Stimulated activated CD4-positive, alpha-beta T cell treated with anti-CD3 and anti-CD28 coated beads, Interleukin-12 subunit alpha, Interleukin-12 subunit beta, amount 100 ng/mL, for 4 hours (primary cell): ENCODE measurements around the gene NFATC3.

ENCODE experiments used
- DNase-seq: peaks from one replicate; pipeline ENCODE4 v3.0.0-alpha.2; 2020

The NFATC3 gene

DNA sequence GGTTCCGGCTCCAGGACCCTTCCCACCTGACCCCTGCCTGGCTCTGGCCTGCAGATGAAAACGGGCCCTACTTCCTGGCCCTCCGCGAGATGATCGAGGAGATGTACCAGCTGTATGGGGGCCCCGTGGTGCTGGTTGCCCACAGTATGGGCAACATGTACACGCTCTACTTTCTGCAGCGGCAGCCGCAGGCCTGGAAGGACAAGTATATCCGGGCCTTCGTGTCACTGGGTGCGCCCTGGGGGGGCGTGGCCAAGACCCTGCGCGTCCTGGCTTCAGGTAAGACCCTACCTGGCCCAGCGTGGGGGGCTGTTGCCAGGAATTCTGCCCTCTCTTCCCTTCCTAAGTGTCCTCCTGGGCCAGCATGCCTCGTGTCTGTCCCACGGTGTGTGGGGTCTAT, 170.5 kb downstream of the NFATC3 start:
- no peak for DNase-seq

- no peak for DNase-seq
These were observed 172.2 kb downstream of the NFATC3 start for GRCh38 chr16:68257251-68257905.

GRCh38 chr16:68257906-68258800, 173.0 kb downstream of the NFATC3 start:
- DNase-seq = no peak

DNA sequence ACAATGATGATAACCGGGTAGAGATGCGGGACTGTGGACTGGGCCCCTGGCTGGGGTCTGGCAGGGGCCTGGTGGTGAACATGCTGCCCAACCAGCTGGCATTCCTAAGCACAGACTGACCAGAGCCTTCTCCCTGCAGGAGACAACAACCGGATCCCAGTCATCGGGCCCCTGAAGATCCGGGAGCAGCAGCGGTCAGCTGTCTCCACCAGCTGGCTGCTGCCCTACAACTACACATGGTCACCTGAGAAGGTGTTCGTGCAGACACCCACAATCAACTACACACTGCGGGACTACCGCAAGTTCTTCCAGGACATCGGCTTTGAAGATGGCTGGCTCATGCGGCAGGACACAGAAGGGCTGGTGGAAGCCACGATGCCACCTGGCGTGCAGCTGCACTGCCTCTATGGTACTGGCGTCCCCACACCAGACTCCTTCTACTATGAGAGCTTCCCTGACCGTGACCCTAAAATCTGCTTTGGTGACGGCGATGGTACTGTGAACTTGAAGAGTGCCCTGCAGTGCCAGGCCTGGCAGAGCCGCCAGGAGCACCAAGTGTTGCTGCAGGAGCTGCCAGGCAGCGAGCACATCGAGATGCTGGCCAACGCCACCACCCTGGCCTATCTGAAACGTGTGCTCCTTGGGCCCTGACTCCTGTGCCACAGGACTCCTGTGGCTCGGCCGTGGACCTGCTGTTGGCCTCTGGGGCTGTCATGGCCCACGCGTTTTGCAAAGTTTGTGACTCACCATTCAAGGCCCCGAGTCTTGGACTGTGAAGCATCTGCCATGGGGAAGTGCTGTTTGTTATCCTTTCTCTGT, 174.0 kb downstream of the NFATC3 start:
- DNase-seq = no peak

DNA sequence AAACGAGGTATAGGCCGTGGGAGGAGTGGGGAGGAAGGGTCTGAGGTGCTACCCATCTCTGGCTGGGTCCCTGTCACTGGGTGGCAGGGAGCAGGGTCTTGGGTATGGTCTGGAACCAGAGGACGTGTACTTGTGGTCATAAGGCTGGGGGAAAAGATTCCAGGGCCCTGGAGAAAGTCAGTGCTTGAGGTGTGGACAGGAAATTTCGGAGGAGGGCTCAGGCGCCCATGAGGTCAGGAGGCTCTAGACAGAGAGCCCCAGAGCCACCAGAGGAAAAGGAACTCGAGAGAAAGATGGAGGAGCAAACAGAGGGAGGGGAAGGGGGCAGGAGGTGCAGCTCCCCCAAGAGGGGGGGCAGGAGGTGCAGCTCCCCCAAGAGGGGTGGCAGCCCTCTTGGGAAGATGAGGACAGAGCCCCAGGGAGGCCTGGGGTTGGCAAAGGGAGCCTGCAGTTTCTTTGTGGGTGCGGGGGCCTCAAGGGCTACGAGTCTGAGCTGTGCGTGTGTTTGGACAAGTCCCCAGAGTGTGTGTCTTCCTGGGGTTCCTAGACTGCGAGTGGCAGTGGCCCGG, 178.5 kb downstream of the NFATC3 start:
- DNase-seq = no peak

DNA sequence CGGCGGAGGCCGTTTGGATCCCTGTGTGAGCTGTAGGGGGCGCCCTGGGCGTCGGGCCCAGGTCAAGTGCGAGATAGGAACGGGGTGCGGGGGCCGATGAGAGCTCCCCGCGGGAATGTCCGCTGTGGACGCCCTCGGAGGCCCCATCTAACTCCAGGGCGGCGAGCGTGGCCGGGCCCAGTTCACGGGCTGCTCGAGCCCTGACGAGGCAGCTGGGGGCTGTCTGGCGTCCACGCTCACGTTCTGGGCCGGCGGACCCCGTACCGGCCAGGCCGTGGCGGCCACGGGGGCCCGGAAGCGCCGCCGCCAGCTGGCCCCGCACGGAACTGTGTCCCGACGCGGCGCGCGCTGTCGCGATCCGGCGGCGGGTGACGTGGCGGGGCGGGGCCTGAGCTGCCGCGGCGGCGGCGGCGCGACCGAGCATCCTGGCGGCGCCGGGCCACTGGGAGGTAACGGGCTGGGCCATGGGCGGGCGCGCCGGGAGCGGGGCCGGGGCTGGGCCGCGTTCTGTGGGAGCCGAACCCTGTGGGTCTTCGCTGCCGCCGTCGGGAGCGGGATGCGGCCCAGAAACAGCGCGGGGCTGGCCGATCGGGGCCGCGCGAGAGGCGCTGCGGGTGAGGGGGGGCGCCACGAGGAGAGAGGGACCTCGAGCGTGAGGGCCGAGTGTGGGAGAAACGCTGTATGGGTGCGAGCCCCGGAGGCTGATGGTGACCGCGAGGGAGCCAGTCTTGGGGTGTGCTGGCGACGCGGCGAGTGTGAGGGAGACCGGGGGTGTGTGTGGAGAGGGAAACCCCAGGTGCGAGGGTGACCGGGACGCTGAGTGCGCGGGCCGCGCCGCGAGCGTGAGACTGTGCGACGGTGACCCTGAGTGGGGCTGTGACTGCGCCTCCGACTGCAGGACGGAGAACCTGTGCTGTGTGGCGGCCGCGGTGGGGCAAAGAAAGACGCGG, 179.2 kb downstream of the NFATC3 start, which contains the start of gene SLC7A6:
TSS of gene SLC7A6 (plus strand) at position 399 of the 950 bp plus-strand sequence. CDS start 10,201 bp downstream, outside the sequence.
- peak; percentile 84 for DNase-seq

DNA sequence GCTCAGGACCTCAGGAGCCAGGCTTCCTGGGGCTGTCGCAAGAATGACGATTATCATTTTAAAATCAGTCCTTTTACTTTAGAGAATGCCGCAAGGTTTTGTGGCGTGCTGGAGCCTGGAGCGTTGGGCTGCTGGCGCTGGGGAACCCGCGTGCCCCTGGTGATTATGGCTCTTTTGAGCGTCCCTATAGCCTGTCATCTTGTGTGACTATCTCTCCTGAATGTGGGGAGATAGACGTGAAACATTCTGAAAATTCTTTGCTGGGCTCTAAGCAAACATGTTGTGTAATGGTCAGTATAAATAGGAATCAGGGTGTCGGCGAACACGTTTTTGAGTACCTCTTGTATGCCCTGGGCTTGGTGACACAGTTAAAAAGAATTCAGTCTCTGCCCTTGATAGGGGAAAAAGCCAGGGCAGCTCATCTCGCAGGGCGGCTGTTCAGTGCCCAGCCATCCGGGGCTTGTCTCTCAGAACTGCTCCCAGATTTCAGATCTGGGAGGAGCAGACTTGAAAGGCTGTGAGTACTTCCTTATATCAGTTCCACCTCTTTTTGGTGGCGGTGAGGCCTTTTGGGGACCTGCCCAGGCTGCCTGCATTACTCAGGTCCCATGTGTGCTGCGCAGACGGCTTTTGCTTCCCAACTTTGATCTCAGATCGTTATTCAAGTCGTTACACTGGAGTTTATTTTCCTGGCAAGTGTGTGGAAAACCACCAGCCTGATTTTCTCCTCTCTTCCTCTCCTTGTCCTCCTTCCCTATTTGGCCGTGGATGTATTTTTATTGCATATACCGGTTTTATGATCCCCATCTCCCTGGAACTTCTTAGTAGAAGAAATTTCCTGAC, 180.1 kb downstream of the NFATC3 start:
- peak; percentile 43 for DNase-seq

DNA sequence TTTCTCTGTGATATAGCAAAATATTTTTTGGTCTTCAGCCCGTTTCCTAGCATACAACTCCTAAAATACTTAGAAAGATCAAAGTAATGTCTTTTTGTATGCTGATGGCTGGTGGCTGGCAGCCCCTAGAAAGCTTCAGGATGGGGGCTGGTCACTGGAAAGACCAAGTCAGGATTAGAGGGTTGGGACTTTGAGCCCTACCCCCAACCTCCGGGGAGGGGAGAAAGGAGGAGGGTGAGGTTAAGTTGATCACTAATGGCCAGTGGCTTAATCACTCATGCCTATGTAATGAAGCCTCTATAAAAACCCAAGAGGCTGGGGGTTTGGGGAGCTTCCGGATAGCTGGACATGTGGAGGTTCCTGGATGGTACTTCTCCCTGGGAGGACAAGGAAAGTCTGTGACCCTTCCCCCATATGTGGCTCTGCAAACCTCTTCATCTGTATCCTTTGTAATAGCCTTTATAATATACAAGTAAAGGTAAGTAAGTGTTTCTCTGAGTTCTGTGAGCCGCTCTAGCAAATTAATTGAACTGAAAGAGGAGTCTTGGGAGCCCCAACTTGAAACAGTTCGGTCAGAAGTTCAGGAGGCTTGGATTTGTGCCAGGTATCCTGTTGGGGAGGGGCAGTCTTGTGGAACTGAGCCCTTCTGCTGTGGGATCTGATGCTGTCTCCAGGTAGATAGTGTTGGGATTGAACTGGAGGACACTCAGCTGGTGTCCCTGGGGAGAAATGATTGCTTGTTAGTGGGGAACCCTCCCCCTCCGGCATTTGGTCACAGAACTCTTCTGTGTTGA, 182.6 kb downstream of the NFATC3 start:
- no peak for DNase-seq

DNA sequence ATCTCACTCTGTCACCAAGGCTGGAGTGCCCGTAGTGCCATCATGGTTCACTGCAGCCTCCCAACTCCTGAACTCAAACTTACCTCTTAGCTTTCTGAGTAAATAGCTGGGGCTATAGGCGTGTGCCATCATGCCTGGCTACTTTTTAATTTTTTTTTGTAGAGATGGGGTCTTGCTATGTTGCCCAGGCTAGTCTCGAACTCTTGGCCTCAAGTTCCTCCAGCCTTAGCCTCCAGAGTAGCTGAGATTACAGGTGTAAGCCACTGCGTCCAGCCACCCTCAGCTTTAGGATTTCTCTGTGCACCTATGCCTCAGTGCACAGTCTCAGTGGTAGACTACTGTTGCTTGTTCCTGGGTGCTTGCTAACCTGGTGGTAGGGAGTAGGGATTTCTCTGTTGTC, 184.6 kb downstream of the NFATC3 start:
- no peak for DNase-seq

DNA sequence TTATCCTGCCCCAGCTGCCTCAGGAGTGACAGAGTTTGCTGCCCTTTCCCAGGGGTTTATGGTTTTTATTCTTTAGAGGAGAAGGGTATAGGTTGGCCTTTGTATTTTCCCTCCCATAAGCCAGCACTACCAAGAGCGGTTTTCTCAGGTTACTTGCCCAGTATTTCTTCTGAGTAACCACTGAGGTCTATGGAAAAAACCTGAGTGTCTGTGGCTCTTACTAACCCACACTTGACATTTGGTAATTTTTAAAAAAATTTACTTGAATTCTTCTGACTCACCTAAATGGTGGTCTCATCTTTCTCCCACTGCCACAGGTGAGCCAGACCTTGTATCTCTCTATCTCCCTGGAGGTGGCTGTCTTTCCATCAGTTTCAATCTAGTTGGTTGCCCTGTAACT, 185.2 kb downstream of the NFATC3 start:
- DNase-seq = no peak

DNA sequence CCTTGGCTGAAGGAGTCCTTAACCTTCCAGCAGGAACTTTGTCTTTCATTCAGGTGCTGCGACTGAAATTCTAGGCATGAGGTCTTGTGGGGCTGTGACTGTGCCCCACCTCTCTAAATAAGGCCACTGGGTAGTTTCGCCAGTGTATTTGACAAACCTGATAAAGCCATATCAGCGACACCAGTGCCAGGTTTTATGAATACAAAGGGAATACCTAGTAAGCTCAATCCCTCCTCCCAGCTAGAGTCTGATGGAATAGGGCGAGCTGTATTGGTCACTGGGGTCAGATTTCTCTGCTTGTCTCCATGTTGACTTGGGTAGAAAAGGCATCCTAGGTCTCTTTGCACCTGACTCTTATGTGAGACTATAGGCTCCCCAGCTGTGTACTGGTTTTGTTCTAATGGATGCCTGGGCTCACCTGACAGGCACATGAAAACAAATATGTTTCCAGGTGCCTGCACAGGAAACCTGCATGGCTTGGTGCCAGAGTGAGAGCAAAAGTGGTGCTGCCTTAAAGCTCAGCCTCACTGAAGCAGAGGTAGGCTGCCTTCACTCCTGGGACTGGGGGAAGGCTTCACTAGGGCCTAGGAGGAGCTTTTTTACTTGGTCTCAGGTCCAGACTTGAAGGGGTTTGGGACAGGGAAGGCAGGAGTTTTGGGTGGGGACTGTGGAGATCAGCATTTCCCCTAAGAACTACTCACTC, 187.5 kb downstream of the NFATC3 start:
- DNase-seq = no peak

GRCh38 chr16:68273459-68273858, 188.3 kb downstream of the NFATC3 start:
- DNase-seq = no peak

DNA sequence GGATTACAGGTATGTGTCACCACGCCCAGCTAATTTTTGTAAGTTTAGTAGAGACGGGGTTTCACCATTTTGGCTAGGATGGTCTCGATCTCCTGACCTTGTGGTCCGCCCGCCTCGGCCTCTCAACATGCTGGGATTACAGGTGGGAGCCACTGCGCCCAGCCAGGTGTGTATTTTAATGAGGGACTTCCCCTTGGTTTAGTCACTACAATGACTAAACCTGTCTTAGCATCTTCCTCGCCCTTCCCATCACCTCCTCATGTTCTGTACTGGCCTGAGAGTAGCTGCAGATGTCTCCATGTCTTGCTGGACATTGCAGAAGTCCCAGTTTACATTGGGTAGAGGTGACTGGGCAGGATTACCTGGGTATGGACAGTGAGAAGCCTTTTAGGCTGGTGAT, 188.7 kb downstream of the NFATC3 start:
- no peak for DNase-seq

GRCh38 chr16:68274441-68274840, 189.3 kb downstream of the NFATC3 start:
- DNase-seq = no peak

- no peak for DNase-seq
These were observed 190.5 kb downstream of the NFATC3 start for GRCh38 chr16:68275611-68276191.

DNA sequence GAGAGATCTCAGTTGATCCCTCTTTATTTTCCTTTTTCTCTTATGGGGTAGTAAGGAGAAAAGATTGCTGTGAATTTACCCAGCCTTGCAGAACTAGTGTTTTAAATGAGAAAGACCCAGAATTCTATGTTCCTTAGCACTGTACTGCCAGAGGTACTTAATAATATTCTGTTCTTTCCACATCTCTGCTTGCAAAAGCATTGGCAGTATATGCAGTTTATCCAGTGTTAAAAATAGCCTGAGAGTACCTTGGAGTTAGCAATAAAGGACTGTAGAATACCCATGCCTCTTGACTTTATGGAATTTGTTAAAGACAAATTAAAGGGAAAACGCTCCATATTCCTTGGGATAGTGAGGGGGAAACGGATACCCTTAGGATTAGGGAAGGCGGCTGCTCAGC, 191.1 kb downstream of the NFATC3 start:
- no peak for DNase-seq
